Uterus (tissue), 4 donors: Measurements from ENCODE around the gene BUB1B. TPM values are rescaled to one million over a fixed set of nuclear protein-coding genes. Genes with fewer than 3 reads are reported as not detected.
"Not testable (repeated sequence)": the region's sequence is repeated elsewhere in the genome, so short reads cannot be mapped to it uniquely, and the experiment has no call there.

Experiments used
- DNase-seq, 2 donors: peaks; one replicate each; pipeline ENCODE4 v3.0.0-alpha.2; 2019 to 2020
- H3K27ac ChIP-seq, 2 donors: fragments of 200-600 bp; sonication (generic); 1 replicate in 1 of 2; 2 replicates in 1 of 2; pipeline ENCODE4 v1.5.1; 2016 to 2018
- H3K27me3 ChIP-seq, 2 donors: fragments of 200-600 bp; sonication (generic); one replicate each; pipeline ENCODE4 v1.5.1; 2018 to 2019; ENCODE audit warnings: control low read depth in 1 of 2
- H3K36me3 ChIP-seq, 2 donors: fragments of 200-600 bp; sonication (generic); one replicate each; pipeline ENCODE4 v1.5.1; 2019; ENCODE audit warnings: control low read depth in 1 of 2
- H3K4me1 ChIP-seq, 2 donors: fragments of 200-600 bp; sonication (generic); one replicate each; pipeline ENCODE4 v1.5.1; 2018 to 2019; ENCODE audit warnings: control low read depth in 1 of 2
- H3K4me3 ChIP-seq, 2 donors: fragments of 200-600 bp; sonication (generic); 1 replicate in 1 of 2; 2 replicates in 1 of 2; pipeline ENCODE4 v1.5.1; 2018 to 2019; ENCODE audit warnings: mild to moderate bottlenecking in 1 of 2
- H3K9me3 ChIP-seq, 2 donors: fragments of 200-600 bp; sonication (generic); one replicate each; pipeline ENCODE4 v1.5.1; 2019; ENCODE audit warnings: control low read depth in 1 of 2
- POLR2A ChIP-seq, 2 donors: fragments of 450-650 bp; IDR thresholded peaks; one replicate each; pipeline ENCODE4 v1.6.1; 2016; ENCODE audit warnings: antibody characterized with exemption in 2 of 2, mild to moderate bottlenecking in 1 of 2, moderate library complexity in 1 of 2
- intact Hi-C: fragments of 100-400 bp; cut with DNase I; formaldehyde crosslinking; loops from one replicate; pipeline ENCODE4 v1.15.1; 2023; ENCODE audit warnings: low total_unique reads
- total RNA-seq, 4 donors: library from RNA; depleted of rRNA in 3 of 4; stranded (reverse); fragments of >200 nt in 3 of 4; gene quantifications; one replicate each; pipeline versions ENCODE4 v1.1.0 to v1.2.4, GENCODE V29; 2014 to 2023
- TF ChIP-seq, protein P1 (sequence below), 4 experiments: fragments of 200-600 bp in 2 of 4; fragments of 450-650 bp in 2 of 4; sonication (generic) in 2 of 4; IDR thresholded peaks; one replicate each; pipeline ENCODE4 v1.5.1; 2016 to 2019; ENCODE audit warnings: antibody characterized with exemption in 4 of 4, mild to moderate bottlenecking in 2 of 4, moderate library complexity in 1 of 4
- donor health status: DM: yes; HTN: yes; CAD: no.

The BUB1B gene
- total RNA-seq, 4 donors from 2014 or later, result under 0.01 to 31.5 TPM; not detected in 2

DNA sequence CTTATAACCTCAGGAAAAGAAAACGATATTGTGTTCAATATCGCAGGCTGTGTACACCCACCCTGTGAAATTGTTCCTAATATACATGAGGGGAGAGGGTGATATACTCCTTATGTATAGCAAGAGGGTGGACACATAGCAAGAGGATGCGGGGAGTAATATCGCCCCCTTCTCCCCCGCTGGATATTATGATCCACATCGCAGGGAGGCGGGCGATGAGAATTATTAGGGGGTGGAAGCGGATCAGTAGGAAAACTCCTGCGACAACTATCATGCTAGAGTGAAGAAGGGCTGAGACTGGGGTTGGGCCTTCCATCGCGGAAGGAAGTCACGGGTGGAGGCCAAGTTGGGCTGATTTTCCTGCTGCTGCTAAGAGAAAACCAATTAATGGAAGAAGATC lies 27.3 kb upstream of the BUB1B start:
- intact Hi-C loops, result no loop called here
- Histone ChIP-seq H3K9me3 (no peaks in the 10 kb centered on the region), H3K4me3 (no peak overlapping the region), H3K4me1 (no peaks in the 10 kb centered on the region), H3K27me3 (no peaks in the 10 kb centered on the region), H3K36me3 (no peaks in the 10 kb centered on the region), H3K27ac (no peak overlapping the region)
- DNase-seq, result no peak
- TF ChIP-seq, protein P1, sequence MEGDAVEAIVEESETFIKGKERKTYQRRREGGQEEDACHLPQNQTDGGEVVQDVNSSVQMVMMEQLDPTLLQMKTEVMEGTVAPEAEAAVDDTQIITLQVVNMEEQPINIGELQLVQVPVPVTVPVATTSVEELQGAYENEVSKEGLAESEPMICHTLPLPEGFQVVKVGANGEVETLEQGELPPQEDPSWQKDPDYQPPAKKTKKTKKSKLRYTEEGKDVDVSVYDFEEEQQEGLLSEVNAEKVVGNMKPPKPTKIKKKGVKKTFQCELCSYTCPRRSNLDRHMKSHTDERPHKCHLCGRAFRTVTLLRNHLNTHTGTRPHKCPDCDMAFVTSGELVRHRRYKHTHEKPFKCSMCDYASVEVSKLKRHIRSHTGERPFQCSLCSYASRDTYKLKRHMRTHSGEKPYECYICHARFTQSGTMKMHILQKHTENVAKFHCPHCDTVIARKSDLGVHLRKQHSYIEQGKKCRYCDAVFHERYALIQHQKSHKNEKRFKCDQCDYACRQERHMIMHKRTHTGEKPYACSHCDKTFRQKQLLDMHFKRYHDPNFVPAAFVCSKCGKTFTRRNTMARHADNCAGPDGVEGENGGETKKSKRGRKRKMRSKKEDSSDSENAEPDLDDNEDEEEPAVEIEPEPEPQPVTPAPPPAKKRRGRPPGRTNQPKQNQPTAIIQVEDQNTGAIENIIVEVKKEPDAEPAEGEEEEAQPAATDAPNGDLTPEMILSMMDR (IDR thresholded peaks at IDR 0.05), result no peak
- no peak for TF ChIP-seq POLR2A (IDR thresholded peaks at IDR 0.05)

DNA sequence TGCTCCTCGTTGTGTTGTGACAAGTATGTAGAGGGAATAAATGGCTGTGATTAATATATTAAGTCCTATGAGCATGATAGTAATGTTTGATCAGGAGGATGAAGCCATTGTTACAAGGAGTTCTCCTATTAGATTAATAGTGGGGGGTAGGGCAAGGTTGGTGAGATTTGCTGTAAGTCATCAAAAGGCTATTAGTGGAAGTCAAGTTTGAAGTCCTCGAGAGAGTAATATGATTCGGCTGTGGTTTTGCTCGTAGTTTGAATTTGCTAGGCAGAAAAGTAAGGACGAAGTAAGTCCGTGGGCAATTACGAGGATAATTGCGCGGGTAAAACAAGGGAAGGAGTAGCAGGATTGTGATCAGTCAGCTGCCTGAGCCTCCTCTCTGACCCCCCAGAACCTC lies 26.0 kb upstream of the BUB1B start:
- no peak overlapping the region for H3K4me3 ChIP-seq
- no peaks in the 10 kb centered on the region for H3K36me3 ChIP-seq
- DNase-seq, result no peak
- no peaks in the 10 kb centered on the region for H3K9me3 ChIP-seq
- H3K27ac ChIP-seq, result no peak overlapping the region
- no peaks in the 10 kb centered on the region for H3K27me3 ChIP-seq
- TF ChIP-seq POLR2A (IDR thresholded peaks at IDR 0.05), result no peak
- TF ChIP-seq, protein P1 (IDR thresholded peaks at IDR 0.05), result no peak
- no peaks in the 10 kb centered on the region for H3K4me1 ChIP-seq
- intact Hi-C loops, result no loop called here

DNA sequence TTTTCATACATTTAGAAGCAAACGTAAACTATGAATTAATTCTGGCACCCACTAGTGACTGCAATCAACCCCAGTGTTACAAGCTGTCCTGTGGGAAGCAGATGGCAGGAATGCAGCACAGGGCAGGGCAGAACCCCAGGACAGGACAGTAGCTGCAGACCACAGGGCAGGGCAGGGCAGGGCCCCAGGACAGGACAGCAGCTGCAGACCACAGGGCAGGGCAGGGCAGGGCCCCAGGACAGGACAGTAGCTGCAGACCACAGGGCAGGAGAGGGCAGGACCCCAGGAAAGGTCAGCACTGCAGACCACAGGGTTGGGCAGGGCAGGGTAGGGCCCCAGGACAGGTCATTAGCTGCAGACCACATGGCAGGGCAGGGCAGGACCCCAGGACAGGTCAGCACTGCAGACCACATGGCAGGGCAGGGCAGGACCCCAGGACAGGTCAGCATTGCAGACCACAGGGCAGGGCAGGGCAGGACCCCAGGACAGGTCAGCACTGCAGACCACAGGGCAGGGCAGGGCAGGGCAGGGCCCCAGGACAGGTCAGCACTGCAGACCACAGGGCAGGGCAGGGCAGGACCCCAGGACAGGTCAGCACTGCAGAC lies 24.9 kb upstream of the BUB1B start:
- H3K9me3 ChIP-seq, intact Hi-C loops, H3K36me3 ChIP-seq, H3K27me3 ChIP-seq, H3K4me3 ChIP-seq, DNase-seq, H3K4me1 ChIP-seq, H3K27ac ChIP-seq: not testable (repeated sequence)

DNA sequence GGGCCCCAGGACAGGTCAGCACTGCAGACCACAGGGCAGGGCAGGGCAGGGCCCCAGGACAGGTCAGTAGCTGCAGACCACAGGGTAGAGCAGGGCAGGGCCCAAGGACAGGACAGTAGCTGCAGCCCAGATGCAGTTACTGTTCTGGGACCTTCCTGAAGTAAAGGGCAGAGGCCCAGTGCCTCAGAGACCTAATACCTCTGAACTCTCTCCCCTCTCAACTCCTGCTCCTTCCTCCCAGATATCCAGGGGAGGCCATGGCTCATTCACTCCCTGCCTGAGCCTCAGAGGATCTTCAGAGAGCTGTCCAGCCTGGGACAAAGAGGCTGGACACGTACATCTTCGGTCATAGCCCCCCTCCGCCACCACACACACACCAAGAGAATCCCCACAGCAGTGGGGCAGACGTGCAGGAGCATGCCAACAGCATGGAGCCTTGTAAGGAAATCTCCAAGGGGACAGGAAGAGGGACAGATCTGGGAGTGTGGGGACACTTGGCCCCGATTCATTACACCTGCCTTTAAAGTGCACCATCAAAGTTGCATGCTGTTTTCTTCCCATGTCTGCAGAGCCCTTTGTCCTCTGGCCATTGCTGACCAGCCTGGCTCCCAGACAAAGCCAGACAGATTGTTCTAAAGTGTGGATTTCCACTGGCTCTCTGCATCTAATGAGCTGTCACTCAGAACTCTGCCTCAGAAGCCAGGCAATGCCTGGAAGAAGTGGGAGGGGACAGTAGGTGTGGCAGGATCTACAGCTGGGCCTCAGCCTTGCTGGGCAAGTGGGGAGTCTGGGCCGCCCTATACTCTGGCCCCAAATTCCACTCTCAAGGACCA lies 24.2 kb upstream of the BUB1B start:
- no peaks in the 10 kb centered on the region for H3K9me3 ChIP-seq
- no peak for DNase-seq
- no peak for TF ChIP-seq POLR2A (IDR thresholded peaks at IDR 0.05)
- TF ChIP-seq, protein P1 (IDR thresholded peaks at IDR 0.05), result no peak
- H3K27me3 ChIP-seq, result no peaks in the 10 kb centered on the region
- H3K27ac ChIP-seq, result no peak overlapping the region
- H3K4me1 ChIP-seq, result no peaks in the 10 kb centered on the region
- no peaks in the 10 kb centered on the region for H3K36me3 ChIP-seq
- H3K4me3 ChIP-seq, result no peak overlapping the region
- intact Hi-C loops, result no loop called here

DNA sequence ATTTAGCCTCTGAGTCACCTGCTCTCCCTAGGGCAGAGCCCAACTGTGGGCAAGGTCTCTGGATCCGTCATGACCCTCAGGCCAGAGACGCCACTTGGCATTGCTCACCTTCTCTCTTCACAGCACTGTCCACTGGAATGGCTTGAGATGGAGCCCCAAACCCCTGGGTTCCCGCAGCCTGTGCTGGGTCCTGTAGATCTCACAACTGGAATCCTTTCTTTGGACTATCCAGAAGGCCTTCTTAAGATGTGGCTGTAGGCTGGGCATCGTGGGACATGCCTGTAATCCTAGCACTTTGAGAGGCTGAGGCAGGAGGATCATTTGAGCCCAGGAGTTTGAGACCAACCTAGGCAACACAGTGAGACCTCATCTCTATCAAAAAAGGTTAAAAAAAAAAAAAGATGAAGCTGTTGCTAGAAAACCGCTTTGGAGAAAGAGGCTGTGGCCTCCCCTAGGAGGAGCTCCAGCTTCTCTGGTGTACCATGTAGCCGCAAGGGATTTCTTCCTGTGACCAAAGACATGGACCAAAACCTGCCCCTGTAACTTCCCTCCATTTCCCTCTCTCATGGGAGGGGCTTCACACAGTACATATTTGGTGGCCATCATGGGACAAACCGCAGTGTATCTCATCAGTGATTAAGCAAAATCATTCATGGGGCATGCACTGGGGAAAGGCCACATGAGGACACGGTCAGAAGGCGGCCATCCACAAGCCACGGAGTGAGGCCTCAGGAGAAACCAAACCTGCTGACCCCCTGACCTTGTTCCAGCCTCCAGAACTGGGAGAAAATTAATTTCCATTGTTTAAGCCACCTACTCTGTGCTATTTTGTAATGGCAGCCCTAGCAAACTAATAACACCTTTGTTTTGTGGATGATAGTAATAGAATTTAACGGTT lies 23.3 kb upstream of the BUB1B start:
- H3K9me3 ChIP-seq, result no peaks in the 10 kb centered on the region
- no peaks in the 10 kb centered on the region for H3K27me3 ChIP-seq
- no peaks in the 10 kb centered on the region for H3K4me1 ChIP-seq
- intact Hi-C loops, result no loop called here
- TF ChIP-seq, protein P1 (IDR thresholded peaks at IDR 0.05), result no peak
- no peak for TF ChIP-seq POLR2A (IDR thresholded peaks at IDR 0.05)
- H3K36me3 ChIP-seq, result no peaks in the 10 kb centered on the region
- no peak overlapping the region for H3K27ac ChIP-seq
- no peak for DNase-seq
- H3K4me3 ChIP-seq, result no peak overlapping the region

DNA sequence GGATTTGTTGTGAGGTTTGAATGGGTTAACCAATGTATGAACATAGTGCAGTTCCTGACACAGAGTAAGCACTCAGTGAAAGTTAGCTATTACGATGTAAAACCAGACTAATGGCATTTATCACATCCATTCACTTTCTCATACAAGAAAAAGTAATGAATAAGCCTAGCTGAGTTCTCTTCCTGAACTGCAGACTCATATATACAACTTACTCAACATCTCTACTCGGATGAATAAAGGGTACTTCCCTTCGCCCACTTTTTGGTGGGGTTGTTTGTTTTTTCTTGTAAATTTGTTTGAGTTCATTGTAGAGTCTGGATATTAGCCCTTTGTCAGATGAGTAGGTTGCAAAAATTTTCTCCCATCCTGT lies 22.7 kb upstream of the BUB1B start:
- intact Hi-C loops, H3K9me3 ChIP-seq, H3K4me3 ChIP-seq, DNase-seq, H3K27ac ChIP-seq, H3K4me1 ChIP-seq, H3K27me3 ChIP-seq, H3K36me3 ChIP-seq: not testable (repeated sequence)
